ENCODE data around the gene LRP1B.

Gene LRP1B

GRCh38 chr2:141280037-141280436 lies 850.8 kb downstream of the LRP1B start:
- TF ChIP-seq REST (IDR thresholded peaks at IDR 0.05; ENCODE audit: insufficient read depth in 1 of 2, low read depth in 2 of 2, low read length in 2 of 2) (no peak), TAF1 (IDR thresholded peaks at IDR 0.05; ENCODE audit: borderline replicate concordance, insufficient read depth, low read length) (no peak), POLR2AphosphoS5 (IDR thresholded peaks at IDR 0.05; ENCODE audit: low read depth, low read length) (no peak), FOXP2 (optimal IDR thresholded peaks at IDR 0.05; ENCODE audit: borderline replicate concordance, extremely low read depth, extremely low read length, insufficient read depth) (no peak), SIN3A (IDR thresholded peaks at IDR 0.05; ENCODE audit: borderline replicate concordance, insufficient read depth, low read length) (no peak)

- TF ChIP-seq POLR2AphosphoS5 (IDR thresholded peaks at IDR 0.05; ENCODE audit: low read depth, low read length) (no peak), FOXP2 (optimal IDR thresholded peaks at IDR 0.05; ENCODE audit: borderline replicate concordance, extremely low read depth, extremely low read length, insufficient read depth) (no peak), TAF1 (IDR thresholded peaks at IDR 0.05; ENCODE audit: borderline replicate concordance, insufficient read depth, low read length) (no peak), REST (IDR thresholded peaks at IDR 0.05; ENCODE audit: insufficient read depth in 1 of 2, low read depth in 2 of 2, low read length in 2 of 2) (no peak), SIN3A (IDR thresholded peaks at IDR 0.05; ENCODE audit: borderline replicate concordance, insufficient read depth, low read length) (no peak)
Observed at GRCh38 chr2:141271346-141271745, 859.5 kb downstream of the LRP1B start.

GRCh38 chr2:141264848-141265247 lies 866.0 kb downstream of the LRP1B start:
- no peak for TF ChIP-seq SIN3A (IDR thresholded peaks at IDR 0.05; ENCODE audit: borderline replicate concordance, insufficient read depth, low read length)
- TF ChIP-seq TAF1 (IDR thresholded peaks at IDR 0.05; ENCODE audit: borderline replicate concordance, insufficient read depth, low read length): no peak
- no peak for TF ChIP-seq REST (IDR thresholded peaks at IDR 0.05; ENCODE audit: insufficient read depth in 1 of 2, low read depth in 2 of 2, low read length in 2 of 2)
- no peak for TF ChIP-seq POLR2AphosphoS5 (IDR thresholded peaks at IDR 0.05; ENCODE audit: low read depth, low read length)
- no peak for TF ChIP-seq FOXP2 (optimal IDR thresholded peaks at IDR 0.05; ENCODE audit: borderline replicate concordance, extremely low read depth, extremely low read length, insufficient read depth)

- no peak for TF ChIP-seq REST (IDR thresholded peaks at IDR 0.05; ENCODE audit: insufficient read depth in 1 of 2, low read depth in 2 of 2, low read length in 2 of 2)
- TF ChIP-seq FOXP2 (optimal IDR thresholded peaks at IDR 0.05; ENCODE audit: borderline replicate concordance, extremely low read depth, extremely low read length, insufficient read depth): no peak
- no peak for TF ChIP-seq POLR2AphosphoS5 (IDR thresholded peaks at IDR 0.05; ENCODE audit: low read depth, low read length)
- no peak for TF ChIP-seq SIN3A (IDR thresholded peaks at IDR 0.05; ENCODE audit: borderline replicate concordance, insufficient read depth, low read length)
- no peak for TF ChIP-seq TAF1 (IDR thresholded peaks at IDR 0.05; ENCODE audit: borderline replicate concordance, insufficient read depth, low read length)
Observed at GRCh38 chr2:141260911-141261310, 869.9 kb downstream of the LRP1B start.

- TF ChIP-seq FOXP2 (optimal IDR thresholded peaks at IDR 0.05; ENCODE audit: borderline replicate concordance, extremely low read depth, extremely low read length, insufficient read depth): no peak
- no peak for TF ChIP-seq REST (IDR thresholded peaks at IDR 0.05; ENCODE audit: insufficient read depth in 1 of 2, low read depth in 2 of 2, low read length in 2 of 2)
- no peak for TF ChIP-seq SIN3A (IDR thresholded peaks at IDR 0.05; ENCODE audit: borderline replicate concordance, insufficient read depth, low read length)
Observed at GRCh38 chr2:141259683-141260082, 871.1 kb downstream of the LRP1B start.

All from PFSK-1 (cell line).